ENCODE data around the gene LINC00237.
A peak's percentile ranks its signal among the peaks of the same experiment; 100 is the strongest.

Gene LINC00237

DNA sequence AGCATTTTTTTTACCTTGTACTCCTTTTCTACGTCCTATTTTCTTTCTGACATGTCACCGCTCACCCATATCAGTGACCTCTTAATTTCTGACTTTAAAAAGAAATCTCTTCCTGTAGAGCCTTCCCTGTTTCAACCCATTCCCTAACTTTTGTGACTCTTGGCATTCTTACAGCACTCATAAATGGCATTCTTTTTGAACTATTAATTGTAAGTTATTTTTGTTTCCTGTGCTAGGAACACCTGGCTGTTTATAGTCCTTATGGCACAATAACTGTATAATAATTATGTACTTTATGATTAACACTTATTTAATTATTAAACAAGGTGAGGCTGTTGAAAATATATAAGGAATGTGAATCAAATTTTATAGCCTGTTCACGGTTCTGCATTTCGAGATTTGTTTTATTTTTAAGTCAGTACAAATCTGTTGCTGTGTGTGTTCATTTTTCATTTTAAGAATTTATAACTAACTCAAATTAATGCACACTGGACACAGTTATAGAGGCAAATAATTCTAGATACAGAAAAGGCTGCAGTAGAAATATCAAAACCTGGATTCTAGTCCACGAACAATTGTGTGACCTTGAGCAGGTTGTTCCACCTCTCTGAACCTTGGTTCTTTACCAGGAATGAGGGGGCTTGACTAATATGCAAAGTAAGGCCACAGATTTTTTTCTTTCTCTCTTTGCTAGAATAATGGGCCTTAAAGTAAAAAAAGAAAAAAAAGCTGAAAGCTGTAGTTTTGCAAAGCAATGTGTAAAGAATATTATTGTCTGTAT, 21.2 kb upstream of the LINC00237 start:
- in situ Hi-C loops (cut with HindIII; ENCODE audit: low pct_ligation_motif_present, low pct_unique_long_range_greater_than_20kb, low sequenced_read_pairs) = no loop called here
- no peak for DNase-seq

DNA sequence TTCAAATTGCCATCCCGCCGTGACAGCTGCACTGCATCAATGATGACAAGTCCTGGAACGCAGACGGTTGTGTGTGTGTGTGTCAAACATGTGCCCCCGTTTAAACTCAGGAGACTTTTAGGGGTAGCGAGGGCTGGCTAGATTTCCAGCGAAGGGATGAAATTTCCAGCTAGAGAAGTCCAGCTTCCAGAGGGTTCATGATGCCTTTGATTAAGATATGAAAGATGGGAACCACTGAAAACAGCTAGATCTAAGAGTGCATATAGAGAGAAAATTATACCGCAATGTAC, 20.4 kb upstream of the LINC00237 start:
- in situ Hi-C loops (cut with HindIII; ENCODE audit: low pct_ligation_motif_present, low pct_unique_long_range_greater_than_20kb, low sequenced_read_pairs) = no loop called here
- no peak for DNase-seq

DNA sequence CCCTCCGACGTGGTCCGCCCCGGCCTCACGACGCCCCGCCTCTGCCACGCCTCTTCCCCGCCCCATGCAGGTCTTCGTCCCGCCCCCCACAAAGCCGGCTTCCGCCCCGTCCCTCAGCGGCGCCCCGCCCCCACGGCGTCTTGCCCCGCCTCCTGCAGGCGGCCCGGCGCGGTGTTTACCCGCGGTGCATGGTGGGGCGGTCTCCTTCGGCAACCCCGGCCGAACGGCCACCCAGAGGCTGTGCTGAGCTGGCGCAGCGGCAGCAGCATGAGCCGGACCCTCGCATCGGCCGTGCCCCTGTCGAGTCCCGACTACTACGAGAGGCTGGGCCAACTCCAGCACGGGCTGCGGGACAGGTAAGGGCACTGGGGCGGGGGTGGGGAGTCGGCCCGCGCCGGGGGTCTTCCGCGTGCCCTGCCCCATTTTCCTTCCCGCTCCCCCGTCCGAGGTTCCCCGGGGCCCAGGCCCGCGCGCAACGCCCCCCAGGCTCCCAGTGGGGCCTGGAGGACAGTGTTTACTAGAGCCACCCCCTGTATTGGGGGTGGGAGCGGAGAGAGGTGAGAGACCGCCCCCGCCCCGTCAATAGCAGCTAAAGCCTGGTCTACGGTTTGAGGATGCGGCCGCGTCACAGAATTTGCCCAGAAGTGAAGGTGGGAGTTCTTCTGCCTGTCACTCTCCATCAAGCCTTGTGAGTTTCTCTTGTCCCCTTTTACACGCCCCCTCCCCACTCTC, 19.9 kb upstream of the LINC00237 start, which contains the start of gene KIZ:
KIZ (plus strand) TSS at position 234 of the 732 bp plus-strand sequence; CDS start at position 268, 34 bp downstream.
- DNase-seq = peak; percentile 89
- in situ Hi-C loops (cut with HindIII; ENCODE audit: low pct_ligation_motif_present, low pct_unique_long_range_greater_than_20kb, low sequenced_read_pairs) = no loop called here

DNA sequence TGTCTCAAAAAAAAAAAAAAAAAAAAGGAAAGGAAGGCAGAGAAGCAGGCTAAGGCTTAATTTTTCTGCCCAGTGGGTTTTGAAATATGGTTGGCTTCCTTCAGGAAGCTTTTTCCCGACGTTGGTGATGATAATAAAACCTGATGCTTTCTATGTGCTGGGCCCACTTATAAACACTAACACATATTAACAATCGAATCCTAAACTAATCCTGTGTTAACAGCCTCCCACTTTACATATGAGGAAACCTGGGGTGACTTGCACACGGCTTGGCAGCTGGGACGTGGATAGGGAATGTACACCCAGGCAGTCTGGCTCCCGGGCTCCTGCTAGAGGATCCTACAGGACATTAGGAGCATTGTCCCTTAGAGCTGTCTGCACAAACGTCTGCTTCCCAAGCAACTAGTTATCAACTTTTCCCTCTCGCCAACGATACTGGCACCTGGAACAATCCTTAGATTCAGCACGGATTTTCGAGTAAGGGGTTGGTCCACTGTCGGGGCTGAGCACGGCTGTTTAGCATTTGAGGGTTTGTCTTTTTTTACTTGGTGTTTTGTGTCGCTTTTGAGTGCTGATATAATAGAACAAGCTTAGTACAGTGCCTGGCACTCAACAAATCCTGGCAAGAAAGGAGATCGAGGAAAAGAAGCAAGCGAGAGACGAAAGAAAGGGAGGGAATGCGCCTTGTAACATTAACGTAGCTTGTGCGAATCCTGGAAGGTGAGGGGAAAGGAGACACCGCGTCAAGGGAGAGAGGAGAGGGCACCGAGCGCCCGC, 19.1 kb upstream of the LINC00237 start:
- in situ Hi-C loops (cut with HindIII; ENCODE audit: low pct_ligation_motif_present, low pct_unique_long_range_greater_than_20kb, low sequenced_read_pairs) = no loop called here
- DNase-seq = peak; percentile 55

DNA sequence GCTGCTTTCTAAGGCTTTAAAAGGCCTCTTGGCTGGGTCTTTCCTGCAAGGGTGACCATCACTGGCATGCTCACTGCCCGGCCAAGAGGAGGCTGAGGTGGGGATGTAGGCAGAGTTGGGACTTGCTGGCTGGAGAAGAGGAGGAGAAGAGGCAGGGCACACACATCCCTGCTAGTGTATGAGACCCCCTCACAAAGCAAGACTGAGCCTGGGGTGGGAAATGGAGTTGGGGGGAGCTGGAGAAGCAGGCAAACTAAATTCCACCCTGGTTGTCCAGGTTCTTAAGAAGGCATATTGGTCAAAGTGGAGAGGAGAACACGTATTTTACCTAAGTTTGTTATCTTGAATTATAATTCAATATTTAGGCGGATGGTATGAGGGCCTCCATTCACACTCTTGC, 18.0 kb upstream of the LINC00237 start:
- no peak for DNase-seq
- in situ Hi-C loops (cut with HindIII; ENCODE audit: low pct_ligation_motif_present, low pct_unique_long_range_greater_than_20kb, low sequenced_read_pairs) = no loop called here

DNA sequence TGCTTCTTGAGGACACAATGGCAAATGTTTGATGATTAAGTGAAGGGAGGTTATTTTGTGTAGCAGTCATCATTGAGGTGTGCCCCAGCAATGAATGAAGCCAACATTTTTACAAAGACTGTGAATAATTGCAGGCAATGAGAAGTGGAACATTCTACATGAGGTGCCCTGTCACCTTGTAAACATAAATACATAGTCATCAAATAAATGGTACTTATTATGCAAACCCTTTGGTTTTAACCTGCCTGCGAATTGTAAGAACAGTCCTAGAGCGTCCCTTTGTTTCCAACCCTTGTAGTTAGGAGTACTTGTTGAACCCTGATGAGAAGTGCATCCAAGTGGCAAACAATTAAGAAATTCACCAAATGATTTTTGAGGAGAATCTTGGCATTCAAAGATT, 12.6 kb upstream of the LINC00237 start:
- in situ Hi-C loops (cut with HindIII; ENCODE audit: low pct_ligation_motif_present, low pct_unique_long_range_greater_than_20kb, low sequenced_read_pairs) = no loop called here
- DNase-seq = no peak

DNA sequence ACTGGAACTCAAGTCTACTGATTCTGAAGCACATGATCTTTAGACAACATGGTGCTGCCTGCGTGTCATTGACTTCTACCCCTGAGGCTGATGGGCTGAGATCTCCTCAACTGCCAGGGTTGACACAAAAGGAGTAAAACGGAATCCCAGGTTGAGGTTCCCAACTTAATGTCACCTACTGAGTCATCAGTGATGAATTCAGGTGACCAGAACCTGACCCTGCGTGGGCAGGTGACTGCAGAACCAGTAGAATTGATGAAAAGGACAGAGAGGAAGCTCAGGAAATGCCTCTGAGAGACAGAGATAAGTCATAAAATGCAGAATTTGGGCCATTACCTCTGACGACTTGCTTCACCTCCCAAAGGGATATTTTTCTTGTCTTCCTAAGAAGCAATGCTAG, 12.0 kb upstream of the LINC00237 start:
- in situ Hi-C loops (cut with HindIII; ENCODE audit: low pct_ligation_motif_present, low pct_unique_long_range_greater_than_20kb, low sequenced_read_pairs) = no loop called here
- DNase-seq = no peak

DNA sequence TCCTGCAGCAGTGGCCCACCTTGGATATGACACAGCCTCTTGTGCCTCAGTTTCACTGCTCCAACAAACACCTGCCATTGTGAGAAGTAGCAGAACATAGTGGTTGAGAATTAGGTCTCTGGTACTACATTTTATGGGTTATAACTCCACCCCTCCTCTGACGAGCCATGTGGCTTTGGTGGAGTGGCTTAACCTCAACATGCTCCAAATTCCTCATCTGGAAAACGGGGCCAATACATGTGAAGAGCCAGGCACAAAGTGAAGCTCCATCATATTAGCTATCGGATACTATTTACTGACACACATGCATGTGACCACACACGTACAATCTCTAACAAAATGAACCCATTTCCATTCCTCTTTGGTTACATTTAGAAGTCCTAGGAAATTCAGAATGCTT, 11.4 kb upstream of the LINC00237 start:
- in situ Hi-C loops (cut with HindIII; ENCODE audit: low pct_ligation_motif_present, low pct_unique_long_range_greater_than_20kb, low sequenced_read_pairs) = no loop called here
- DNase-seq = no peak

DNA sequence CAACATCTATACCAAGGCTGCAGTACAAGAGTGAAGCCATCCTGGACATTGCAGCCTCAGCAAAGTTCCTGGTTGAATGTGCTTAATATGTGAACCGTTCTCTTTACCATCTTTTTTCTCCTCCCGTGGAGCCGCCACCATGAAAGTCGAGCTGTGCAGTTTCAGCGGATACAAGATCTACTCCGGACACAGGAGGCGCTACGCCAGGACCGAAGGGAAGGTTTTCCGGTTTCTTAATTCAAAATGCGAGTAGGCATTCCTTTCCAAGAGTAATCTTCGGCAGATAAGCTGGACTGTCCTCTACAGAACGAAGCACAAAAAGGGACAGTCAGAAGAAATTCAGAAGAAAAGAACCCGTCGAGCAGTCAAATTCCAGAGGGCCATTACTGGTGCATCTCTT, 8.4 kb upstream of the LINC00237 start:
- in situ Hi-C loops (cut with HindIII; ENCODE audit: low pct_ligation_motif_present, low pct_unique_long_range_greater_than_20kb, low sequenced_read_pairs) = no loop called here
- DNase-seq = no peak

DNA sequence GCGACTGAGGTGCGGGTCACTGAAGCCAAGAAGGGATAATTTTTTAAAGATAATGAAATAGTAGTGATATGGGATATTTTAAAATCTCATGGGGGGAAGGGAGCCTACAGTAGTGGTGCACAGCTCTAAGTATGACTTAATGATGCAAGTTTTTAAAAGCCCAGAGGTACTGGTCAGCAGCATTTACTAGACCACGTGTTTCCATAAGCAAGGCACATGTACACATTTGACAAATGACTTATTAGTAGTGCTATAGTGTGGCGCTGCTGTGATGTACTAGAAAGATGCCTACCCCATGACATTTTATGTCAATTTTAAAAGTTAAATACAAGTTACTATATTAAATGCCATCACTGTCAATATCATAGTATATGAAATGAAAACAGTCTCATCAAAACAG, 7.5 kb upstream of the LINC00237 start:
- in situ Hi-C loops (cut with HindIII; ENCODE audit: low pct_ligation_motif_present, low pct_unique_long_range_greater_than_20kb, low sequenced_read_pairs) = no loop called here
- DNase-seq = no peak

DNA sequence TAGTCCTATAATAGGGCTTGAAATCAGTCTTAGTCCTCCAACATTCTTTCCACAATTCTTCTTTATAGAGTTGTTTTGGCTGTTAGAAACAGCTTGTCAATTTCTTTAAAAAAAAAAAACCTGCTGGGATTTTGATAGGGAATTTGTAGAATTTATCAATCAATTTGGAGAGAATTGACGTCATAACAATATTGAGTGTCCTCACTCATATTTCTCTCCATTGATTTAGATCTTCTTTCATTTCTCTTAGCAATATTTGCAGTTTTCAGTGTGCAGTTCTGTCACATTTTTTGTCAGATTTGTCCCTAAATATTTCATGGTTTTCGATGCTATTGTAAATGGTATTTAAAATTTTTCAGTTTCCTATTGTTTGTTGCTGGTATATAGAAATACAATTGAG, 5.3 kb upstream of the LINC00237 start:
- in situ Hi-C loops (cut with HindIII; ENCODE audit: low pct_ligation_motif_present, low pct_unique_long_range_greater_than_20kb, low sequenced_read_pairs) = no loop called here
- DNase-seq = no peak

DNA sequence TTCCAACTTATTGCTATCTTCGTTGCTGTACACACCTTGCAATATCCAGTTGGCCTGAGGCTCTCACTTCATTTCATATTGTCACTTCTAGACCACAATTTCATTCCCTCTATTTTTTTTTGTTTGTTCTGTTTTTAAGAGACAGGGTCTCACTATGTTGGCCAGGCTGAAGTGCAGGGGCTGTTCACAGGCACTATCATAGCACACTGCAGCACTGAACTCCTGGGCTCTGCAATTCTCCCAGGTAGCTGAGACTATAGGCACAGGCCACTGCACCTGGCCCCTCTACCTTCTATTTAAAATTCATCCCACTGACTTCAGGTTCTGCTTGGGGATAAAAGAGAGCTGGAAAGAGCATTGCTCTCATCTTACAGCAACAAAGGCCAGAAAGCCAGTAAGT, 4.7 kb upstream of the LINC00237 start:
- no peak for DNase-seq
- in situ Hi-C loops (cut with HindIII; ENCODE audit: low pct_ligation_motif_present, low pct_unique_long_range_greater_than_20kb, low sequenced_read_pairs) = no loop called here

DNA sequence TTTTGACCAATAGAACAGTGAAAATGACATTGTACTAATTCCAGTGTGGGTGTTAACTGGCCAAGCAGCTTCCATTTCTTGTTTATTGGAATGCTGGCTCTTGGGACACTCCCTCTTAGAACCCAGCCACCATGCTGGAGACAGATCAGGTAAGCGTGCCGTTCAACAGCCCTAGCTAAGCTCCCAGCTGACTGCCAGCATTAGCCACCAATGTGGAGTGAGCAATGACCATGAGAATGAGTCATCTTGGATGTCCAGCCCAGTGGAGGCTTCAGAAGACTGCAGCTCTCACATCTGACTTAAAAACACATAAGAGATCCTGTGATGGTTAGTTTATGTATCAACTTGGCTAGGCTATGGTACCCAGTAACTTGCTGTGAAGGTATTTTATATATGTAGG, 3.0 kb upstream of the LINC00237 start:
- in situ Hi-C loops (cut with HindIII; ENCODE audit: low pct_ligation_motif_present, low pct_unique_long_range_greater_than_20kb, low sequenced_read_pairs) = no loop called here
- DNase-seq = no peak

DNA sequence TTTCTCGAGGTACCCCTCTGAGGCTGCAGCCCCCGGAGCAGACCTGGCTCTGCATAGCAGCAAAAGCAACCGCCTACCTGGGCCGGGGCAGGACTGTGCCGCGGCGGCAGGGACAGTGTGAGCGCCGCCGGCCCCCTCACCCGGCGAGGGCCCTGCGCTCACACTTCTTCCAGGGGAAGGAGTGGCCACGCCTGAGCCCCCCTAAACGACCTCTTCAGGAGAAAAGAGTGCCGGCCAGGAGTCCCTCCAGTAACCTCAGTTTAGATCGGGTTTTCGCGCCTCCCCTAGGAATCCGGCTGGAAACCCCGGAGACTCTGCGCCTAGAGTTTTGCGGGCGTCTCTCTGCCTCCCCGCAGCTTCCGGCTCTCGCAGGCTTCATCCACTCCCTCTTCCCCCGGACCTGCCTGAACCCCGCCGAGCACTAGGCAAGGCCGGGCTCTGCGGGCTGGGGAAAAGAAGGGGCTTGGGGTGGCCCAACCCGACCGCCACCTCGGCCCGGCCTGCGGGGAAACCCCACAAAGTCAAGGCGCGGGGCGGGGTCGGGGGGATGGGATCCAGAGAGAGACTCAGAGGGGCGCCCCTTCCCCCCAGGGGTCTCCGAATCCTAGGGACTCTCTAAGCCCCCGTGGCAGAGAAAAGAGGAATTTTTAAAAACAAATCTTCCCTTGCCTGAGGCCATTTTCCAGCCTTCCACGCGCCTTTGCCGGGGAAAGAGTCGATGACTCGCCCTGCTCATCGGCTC, 558 bp downstream of the LINC00237 start:
- DNase-seq = no peak
- in situ Hi-C loops (cut with HindIII; ENCODE audit: low pct_ligation_motif_present, low pct_unique_long_range_greater_than_20kb, low sequenced_read_pairs) = no loop called here

DNA sequence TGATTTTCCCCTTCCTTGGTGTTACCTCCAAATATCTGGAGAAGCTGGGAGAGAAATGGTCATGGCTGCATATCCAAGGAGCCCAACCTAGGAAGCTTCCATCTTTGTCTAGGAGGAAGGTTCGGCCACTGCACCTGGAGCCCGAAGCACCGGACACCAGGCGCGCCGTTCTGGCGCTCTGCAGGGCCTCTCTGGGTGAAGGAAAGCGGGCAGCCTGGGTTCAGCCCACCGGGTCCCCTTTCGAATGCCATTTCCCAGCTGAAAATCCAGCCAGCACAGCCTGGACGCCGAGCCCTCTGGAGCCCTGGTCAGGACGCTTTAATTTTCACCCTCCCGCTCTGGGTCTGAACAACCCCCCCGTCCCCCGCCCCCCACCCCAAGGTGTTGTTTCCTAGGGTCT, 1.2 kb downstream of the LINC00237 start:
- DNase-seq = no peak
- in situ Hi-C loops (cut with HindIII; ENCODE audit: low pct_ligation_motif_present, low pct_unique_long_range_greater_than_20kb, low sequenced_read_pairs) = no loop called here

DNA sequence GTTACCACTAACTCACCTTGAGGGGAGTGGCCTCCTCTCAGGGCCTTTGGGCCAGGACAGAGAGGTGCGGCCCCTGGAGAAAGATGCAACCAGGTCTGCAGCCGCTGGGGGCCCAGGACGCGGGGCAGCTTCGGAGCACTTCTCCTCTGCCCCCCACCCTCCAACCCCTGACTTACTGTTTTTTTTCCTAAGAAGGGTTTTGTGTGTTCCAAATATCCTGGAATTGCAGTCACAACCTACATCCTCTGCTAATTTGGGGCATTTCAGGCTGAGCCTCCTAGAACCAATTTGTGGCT, 1.7 kb downstream of the LINC00237 start:
- in situ Hi-C loops (cut with HindIII; ENCODE audit: low pct_ligation_motif_present, low pct_unique_long_range_greater_than_20kb, low sequenced_read_pairs) = no loop called here
- no peak for DNase-seq

DNA sequence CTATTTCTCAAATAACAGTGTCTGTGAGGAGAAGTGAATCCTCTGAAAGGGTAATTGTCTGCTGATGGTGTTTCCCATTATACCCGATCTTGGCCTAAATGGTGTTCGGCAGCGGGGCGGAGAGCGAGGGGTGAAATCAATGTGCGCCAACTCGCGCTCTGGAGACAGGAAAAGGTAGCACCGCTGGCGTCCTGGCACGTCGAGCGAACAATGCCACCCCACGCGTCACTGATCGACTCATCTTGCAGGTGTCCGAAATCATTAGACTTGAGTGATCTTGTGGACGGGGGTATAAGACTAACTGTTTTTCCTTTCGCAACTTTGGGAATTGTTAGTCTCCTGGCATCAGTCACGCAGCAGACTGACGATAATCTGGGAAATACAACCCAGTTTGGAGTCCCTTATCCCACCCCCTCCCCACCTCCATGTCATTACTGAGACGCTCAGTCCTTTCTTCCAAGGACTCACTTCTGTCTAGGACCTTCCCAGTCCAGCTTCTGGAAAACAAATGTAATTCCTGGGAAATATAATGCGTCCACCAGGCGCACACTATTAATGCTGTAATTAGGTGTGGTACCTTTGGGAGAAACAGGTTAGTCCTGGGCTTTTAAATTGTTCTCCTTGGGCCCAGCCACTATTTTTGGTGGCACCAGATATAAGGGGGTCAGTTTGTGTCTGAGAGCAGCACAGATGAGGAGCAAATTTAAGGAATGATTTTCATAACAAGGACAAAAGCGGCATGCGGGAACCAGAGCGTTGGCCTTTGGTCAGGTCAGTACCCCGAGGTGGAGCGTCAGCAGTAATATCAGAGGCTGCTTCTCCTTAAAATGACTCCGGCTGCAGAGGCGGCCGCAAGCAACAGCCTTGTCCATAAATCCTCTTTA, 2.3 kb downstream of the LINC00237 start:
- DNase-seq = no peak
- in situ Hi-C loops (cut with HindIII; ENCODE audit: low pct_ligation_motif_present, low pct_unique_long_range_greater_than_20kb, low sequenced_read_pairs) = no loop called here

DNA sequence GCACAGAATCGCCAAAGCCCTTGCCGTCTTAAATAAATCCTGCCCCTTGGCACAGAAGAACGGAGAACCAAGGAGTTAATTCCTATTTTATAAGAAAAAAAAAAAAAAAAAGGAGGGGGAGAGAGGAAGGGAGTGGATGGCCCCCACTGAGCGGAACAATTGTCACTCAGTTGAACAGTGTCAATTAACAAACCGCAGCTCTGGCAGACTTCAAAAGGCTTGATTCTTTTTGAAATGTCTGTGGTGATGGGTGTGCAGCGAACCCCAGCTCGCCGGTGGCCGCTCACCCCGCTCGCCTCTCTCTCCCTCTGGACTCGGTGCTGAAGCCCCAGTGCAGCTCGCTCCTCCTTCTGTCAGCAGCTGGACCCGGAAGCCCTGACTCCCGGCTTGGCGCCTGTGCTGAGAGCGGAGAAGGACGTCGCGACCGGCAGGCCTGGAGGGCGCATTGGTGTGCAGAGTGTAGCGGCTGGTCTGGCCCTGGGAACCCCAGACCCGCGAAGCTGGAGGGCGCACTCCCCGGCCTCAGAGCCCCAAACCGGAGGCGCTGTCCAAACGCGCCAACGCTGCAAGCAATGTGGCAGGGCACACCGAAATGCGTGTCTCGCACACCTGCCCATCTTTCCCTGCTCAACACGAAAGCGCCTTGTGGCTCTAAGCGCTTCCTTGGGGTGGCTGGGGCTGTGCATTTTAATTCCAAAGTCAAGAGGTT, 3.4 kb downstream of the LINC00237 start:
- DNase-seq = no peak
- in situ Hi-C loops (cut with HindIII; ENCODE audit: low pct_ligation_motif_present, low pct_unique_long_range_greater_than_20kb, low sequenced_read_pairs) = no loop called here
